Measurements from ENCODE around the gene RAMACL. TPM values are rescaled to one million over a fixed set of nuclear protein-coding genes. Genes with fewer than 3 reads are reported as not detected.
"Not testable (repeated sequence)": the region's sequence is repeated elsewhere in the genome, so short reads cannot be mapped to it uniquely, and the experiment has no call there.

RAMACL gene
- 10 to 100 TPM in 3 of 6 donors, 1 to 10 TPM in 3; 3.7 to 13.0 (median 7.9) TPM for total RNA-seq

DNA sequence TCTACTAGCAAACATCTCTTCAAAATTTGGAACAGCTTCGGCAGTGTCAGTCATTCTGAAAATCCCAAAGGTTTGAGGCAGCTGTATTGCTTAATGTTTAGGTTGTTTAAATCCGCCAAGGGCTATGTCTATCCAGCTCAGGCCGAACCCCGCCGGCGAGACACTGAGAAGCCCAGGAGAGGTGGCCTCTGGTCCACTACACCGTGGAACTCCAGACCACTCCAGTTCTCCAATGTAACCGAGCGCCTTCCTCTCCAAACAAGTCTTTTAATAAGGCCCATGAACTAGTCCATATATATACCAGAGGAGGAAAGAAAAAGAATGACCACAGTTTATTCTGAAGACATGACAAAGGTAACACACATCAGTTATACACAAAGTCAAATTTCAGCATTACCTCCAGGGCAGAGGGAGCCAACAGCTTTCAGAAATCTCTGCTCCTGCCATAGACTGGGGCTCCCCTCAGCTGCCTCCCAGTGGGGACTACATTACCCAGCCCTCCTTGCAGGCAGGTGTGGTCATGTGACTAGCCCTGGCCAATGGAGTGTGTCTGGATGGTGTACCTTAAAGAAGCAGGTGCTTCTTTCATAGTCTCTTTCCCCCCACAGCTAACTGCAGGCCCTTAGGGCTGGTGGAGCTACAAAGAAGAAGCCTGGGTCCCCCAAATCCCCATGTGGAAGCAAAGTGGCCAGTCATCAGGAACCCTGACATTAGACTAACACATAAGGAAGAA is at the start of gene RAMACL:
Gene RAMACL, minus strand, starts transcription at position 255 of the 733 bp plus-strand sequence. Its CDS starts 201 bp downstream, at position 54.
- Histone ChIP-seq H3K27me3 (no peaks in the 10 kb centered on the region), H3K4me3 (no peak within 1 kb of the TSS), H3K27ac (peak within 1 kb of the TSS in 2 of 4 donors; percentile 21 to 43), H3K9me3 (no peaks in the 10 kb centered on the region), H3K4me1 (peaks cover 37 to 47% (median 40%) of the 10 kb centered on the region in 4 donors), H3K36me3 (no peaks in the 10 kb centered on the region)
- 94 to 95% methylated on average over 9 of the region's 9 CpGs for WGBS, 2 donors
- DNase-seq = peak in 1 of 2 donors; percentile 56
- TF ChIP-seq, protein P1, sequence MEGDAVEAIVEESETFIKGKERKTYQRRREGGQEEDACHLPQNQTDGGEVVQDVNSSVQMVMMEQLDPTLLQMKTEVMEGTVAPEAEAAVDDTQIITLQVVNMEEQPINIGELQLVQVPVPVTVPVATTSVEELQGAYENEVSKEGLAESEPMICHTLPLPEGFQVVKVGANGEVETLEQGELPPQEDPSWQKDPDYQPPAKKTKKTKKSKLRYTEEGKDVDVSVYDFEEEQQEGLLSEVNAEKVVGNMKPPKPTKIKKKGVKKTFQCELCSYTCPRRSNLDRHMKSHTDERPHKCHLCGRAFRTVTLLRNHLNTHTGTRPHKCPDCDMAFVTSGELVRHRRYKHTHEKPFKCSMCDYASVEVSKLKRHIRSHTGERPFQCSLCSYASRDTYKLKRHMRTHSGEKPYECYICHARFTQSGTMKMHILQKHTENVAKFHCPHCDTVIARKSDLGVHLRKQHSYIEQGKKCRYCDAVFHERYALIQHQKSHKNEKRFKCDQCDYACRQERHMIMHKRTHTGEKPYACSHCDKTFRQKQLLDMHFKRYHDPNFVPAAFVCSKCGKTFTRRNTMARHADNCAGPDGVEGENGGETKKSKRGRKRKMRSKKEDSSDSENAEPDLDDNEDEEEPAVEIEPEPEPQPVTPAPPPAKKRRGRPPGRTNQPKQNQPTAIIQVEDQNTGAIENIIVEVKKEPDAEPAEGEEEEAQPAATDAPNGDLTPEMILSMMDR (IDR thresholded peaks at IDR 0.05) = no peak
- TF ChIP-seq EP300 (IDR thresholded peaks at IDR 0.05) = no peak
- no peak for TF ChIP-seq POLR2A (IDR thresholded peaks at IDR 0.05)
- no peak for TF ChIP-seq POLR2AphosphoS5 (IDR thresholded peaks at IDR 0.05)
- ATAC-seq (ENCODE audit: low FRiP score in 2 of 2) = no peak

DNA sequence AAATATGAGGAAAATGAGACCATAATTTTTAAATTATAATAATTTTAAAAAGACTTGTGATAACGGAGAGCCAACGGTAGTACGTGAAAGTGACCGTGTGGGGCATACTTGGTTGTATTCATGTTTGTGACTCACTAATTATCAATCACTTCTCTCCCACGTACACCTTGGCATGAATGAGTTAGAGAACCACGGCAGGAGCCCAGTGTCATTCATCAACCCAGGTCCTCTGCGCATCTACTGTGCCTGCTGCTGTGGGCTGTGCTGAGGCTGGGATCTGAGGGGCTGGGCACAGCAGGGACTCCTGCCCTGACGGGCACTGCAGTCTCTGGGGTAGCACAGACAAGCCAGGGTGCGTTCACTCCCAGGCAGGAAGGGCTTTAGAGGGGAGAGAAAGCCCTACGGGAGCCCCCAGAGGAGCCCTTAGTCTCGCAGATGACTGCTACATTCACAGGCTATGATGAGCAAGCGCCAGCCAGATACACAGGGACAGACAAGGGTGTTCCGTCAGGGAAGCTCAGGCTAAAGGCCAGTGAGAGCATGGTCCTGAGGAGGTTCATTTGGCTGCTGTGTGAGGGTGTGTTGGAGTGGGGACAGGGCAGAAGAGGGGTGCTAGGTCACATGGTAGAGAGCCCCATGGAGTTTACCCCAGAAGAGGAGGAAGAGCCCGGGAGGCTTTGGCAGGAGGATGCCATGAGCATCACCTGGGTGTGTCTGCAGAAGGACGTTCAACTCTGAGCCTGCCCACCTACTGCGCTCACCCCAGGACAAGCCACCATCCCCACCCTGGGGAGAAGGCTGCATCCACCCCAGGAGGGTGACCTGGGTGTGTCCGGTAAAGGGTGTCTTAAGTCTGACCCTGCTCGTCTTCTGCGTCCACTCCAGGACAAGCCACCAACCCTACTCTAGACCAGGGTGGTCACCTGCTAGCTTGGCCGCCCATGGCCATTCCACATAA is 48.8 kb upstream of the RAMACL start:
- Histone ChIP-seq H3K36me3 (no peaks in the 10 kb centered on the region), H3K27ac (peak overlapping the region; percentile 49 to 76 (median 74)), H3K9me3 (no peaks in the 10 kb centered on the region), H3K4me1 (peaks cover 21 to 35% (median 28%) of the 10 kb centered on the region in 4 donors), H3K27me3 (no peaks in the 10 kb centered on the region), H3K4me3 (no peak overlapping the region)
- TF ChIP-seq EP300 (IDR thresholded peaks at IDR 0.05) (no peak), POLR2AphosphoS5 (IDR thresholded peaks at IDR 0.05) (no peak), POLR2A (IDR thresholded peaks at IDR 0.05) (no peak)
- TF ChIP-seq, protein P1 (IDR thresholded peaks at IDR 0.05) = no peak
- peak in 1 of 2 donors; percentile 8 for DNase-seq
- no peak for ATAC-seq (ENCODE audit: low FRiP score in 2 of 2)
- 93 to 95% methylated on average over 20 of the region's 20 CpGs for WGBS, 2 donors

DNA sequence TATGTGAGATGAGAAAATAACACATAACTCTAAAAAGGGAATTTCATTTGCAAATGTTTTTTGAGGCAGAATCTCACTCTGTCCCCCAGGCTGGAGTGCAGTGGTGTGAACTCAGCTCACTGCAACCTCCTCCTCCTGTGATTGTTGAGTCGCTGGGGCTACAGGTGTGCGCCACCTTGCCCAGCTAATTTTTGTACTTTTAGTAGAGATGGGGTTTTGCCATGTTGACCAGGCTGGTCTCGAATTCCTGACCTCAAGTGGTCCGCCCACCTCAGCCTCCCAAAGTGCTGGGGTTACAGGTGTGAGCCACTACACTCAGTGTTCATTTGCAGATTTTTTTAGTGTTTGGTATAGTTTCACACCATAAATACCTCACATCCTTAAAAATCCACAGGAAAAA is 48.1 kb upstream of the RAMACL start:
- not testable (repeated sequence) for H3K36me3 ChIP-seq; ATAC-seq (ENCODE audit: low FRiP score in 2 of 2); DNase-seq; H3K9me3 ChIP-seq; H3K27me3 ChIP-seq; H3K4me3 ChIP-seq
- H3K27ac ChIP-seq = peak overlapping the region in 3 of 4 donors; percentile 52 to 67 (median 60)
- peaks cover 14 to 35% (median 22%) of the 10 kb centered on the region in 4 donors for H3K4me1 ChIP-seq
- 95% methylated on average over 4 of the region's 4 CpGs for WGBS, 2 donors

DNA sequence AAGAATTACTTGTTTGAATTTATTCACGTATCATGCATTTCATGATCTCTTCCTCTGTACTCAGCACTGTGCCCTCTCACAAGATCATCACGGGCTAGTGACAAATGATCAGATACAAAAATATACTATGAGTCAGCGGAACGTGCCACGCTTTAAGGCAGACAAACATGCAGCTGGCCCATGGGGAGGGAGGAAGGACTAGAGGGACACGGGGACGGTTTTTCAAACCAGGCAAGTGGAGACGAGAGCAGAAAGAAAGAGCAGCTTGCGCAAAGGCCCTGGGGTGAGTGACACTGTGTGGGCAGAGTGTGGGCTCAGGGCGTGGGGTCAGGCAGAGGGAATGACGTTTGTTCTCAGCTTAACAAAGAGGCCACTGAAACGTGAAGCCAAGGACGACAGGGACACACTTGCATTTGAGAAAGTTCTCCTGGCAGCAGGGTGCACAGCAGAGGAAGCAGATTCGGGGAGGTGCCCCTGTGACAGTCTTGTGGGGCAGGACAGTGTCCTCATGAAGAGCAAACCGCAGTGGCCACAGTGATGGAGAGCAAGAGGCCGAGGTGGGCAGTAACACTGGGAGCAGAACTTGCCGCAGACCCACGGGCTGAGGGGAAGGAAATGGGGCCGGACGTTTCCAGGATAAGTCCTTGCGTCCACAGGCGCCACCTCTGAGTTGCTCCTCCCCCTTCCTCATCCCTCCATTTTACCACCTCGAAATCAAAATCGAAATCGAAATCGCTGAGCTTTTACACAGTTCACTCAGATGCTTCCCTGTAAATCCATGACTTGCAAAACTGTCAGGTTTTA is 47.5 kb upstream of the RAMACL start:
- H3K27me3 ChIP-seq = no peaks in the 10 kb centered on the region
- H3K4me3 ChIP-seq = no peak overlapping the region
- TF ChIP-seq POLR2A (IDR thresholded peaks at IDR 0.05) (peak in 1 of 4 donors; percentile 35), EP300 (IDR thresholded peaks at IDR 0.05) (peak in 2 of 4 donors; percentile 41 to 75), POLR2AphosphoS5 (IDR thresholded peaks at IDR 0.05) (peak; percentile 37 to 59)
- TF ChIP-seq, protein P1 (IDR thresholded peaks at IDR 0.05) = no peak
- no peaks in the 10 kb centered on the region for H3K36me3 ChIP-seq
- DNase-seq (peak in 1 of 2 donors; percentile 66), ATAC-seq (ENCODE audit: low FRiP score in 2 of 2) (peak; percentile 53 to 66)
- H3K4me1 ChIP-seq = peaks cover 15 to 36% (median 24%) of the 10 kb centered on the region in 4 donors
- H3K9me3 ChIP-seq = no peaks in the 10 kb centered on the region
- WGBS, 2 donors = 52 to 59% methylated on average over 26 of the region's 26 CpGs
- peak overlapping the region; percentile 15 to 67 (median 56) for H3K27ac ChIP-seq

Data from upper lobe of left lung (tissue), 6 donors.